GM18526 (cell line): ENCODE data around the gene HTR2B.

Experiments used
- POLR2A ChIP-seq: IDR thresholded peaks from 3 replicates; pipeline ENCODE4 v1.6.1; 2011; ENCODE audit not compliant: insufficient read length; ENCODE audit errors: extremely low read depth

Gene HTR2B

GRCh38 chr2:231068525-231069222, 56.2 kb downstream of the HTR2B start:
- TF ChIP-seq POLR2A: no peak

GRCh38 chr2:231065966-231066365, 58.9 kb downstream of the HTR2B start:
- TF ChIP-seq POLR2A: no peak

GRCh38 chr2:231063347-231063746, 61.5 kb downstream of the HTR2B start:
- TF ChIP-seq POLR2A: no peak

GRCh38 chr2:231062776-231063175, 62.1 kb downstream of the HTR2B start:
- no peak for TF ChIP-seq POLR2A

GRCh38 chr2:231059756-231060155, 65.1 kb downstream of the HTR2B start:
- TF ChIP-seq POLR2A: no peak

- no peak for TF ChIP-seq POLR2A
These were observed 65.9 kb downstream of the HTR2B start for GRCh38 chr2:231058761-231059550.
